Pancreas (tissue), 10 donors: ENCODE results near the gene ZNF365. TPM values are rescaled to one million over a fixed set of nuclear protein-coding genes. Genes with fewer than 3 reads are reported as not detected.

ENCODE experiments used
- ATAC-seq, 4 donors: fragments of 200-7000 bp; cut with Tn5 transposase; one replicate each; pipeline versions ENCODE4 v1.8.0 to v1.9.1; 2020; ENCODE audit warnings: mild to moderate bottlenecking in 4 of 4, moderate library complexity in 4 of 4
- DNase-seq, 6 donors: peaks; one replicate each; pipeline ENCODE4 v3.0.0-alpha.2; 2020
- FAIRE-seq: peaks from 2 replicates; lab custom pipeline; 2012; peaks lifted over from hg19 to GRCh38; lab: Jason Lieb, UNC
- H3K27ac ChIP-seq, 4 donors: fragments of 200-600 bp; sonication (generic); 1 replicate in 3 of 4; 2 replicates in 1 of 4; pipeline versions ENCODE4 v1.5.0 to v1.8.0; 2020
- H3K27me3 ChIP-seq, 4 donors: fragments of 200-600 bp; one replicate each; pipeline ENCODE4 v1.8.0; 2021
- H3K36me3 ChIP-seq, 3 donors: fragments of 200-600 bp; sonication (generic) in 1 of 3; one replicate each; pipeline versions ENCODE4 v1.5.0 to v1.8.0; 2020 to 2021
- H3K4me1 ChIP-seq, 3 donors: fragments of 200-600 bp; one replicate each; pipeline ENCODE4 v1.8.0; 2021
- H3K4me3 ChIP-seq, 4 donors: fragments of 200-600 bp; sonication (generic) in 2 of 4; one replicate each; pipeline versions ENCODE4 v1.5.0 to v1.8.0; 2020 to 2021
- H3K9me3 ChIP-seq, 4 donors: fragments of 200-600 bp; one replicate each; pipeline ENCODE4 v1.8.0; 2021
- WGBS, 2 donors: extraction: QIAGEN DNeasy Blood & Tissue Kit; methylation state at CpG; one replicate each; pipeline ENCODE4 v1.1.7; 2013; 5-methylcytosine and 5-hydroxymethylcytosine counted together
- intact Hi-C, 3 donors: fragments of 100-400 bp; cut with DNase I; formaldehyde crosslinking; loops; one replicate each; pipeline versions ENCODE4 v1.11.1 to v1.14.2; 2022
- polyA plus RNA-seq, 2 donors: library from polyadenylated mRNA; stranded (reverse); fragments of 200-250 nt; gene quantifications; one replicate each; pipeline ENCODE4 v1.2.3, GENCODE V29; 2013
- total RNA-seq, 6 donors: library from RNA; stranded (reverse); fragmentation: NEBNext Ultra II Directional in 4 of 6; extraction: Animal tissue kit (Norgen Biotek cat#: 25700) in 4 of 6; gene quantifications; one replicate each; pipeline versions ENCODE4 v1.2.1 to v1.2.4, GENCODE V29; 2021 to 2023
- TF ChIP-seq, protein P1 (sequence below), 4 donors: fragments of 200-600 bp; sonication (generic) in 3 of 4; IDR thresholded peaks; one replicate each; pipeline versions ENCODE4 v1.5.0 to v1.8.0; 2021; ENCODE audit warnings: antibody characterized with exemption in 4 of 4
- donor health status: healthy with polysubstance abuse.
- donor health status: DM: no; HTN: no; CAD: no; lungs with moderate emphysema.
- donor health status: DM: no; HTN: no; CAD: no.
- donor health status: control.
- donor health status: control.
- donor health status: Bipolar disorder and iron deficiency.
- donor health status: DM: yes; HTN: yes; CAD: no.
- donor health status: DM: no; HTN: no; CAD: no.
- donor health status: DM: no; HTN: no; CAD: no.
- donor health status: DM: yes; HTN: yes; CAD: no.

The ZNF365 gene
- total and polyA plus RNA-seq, 8 donors = 0.08 to 1.6 (median 0.34) TPM

DNA sequence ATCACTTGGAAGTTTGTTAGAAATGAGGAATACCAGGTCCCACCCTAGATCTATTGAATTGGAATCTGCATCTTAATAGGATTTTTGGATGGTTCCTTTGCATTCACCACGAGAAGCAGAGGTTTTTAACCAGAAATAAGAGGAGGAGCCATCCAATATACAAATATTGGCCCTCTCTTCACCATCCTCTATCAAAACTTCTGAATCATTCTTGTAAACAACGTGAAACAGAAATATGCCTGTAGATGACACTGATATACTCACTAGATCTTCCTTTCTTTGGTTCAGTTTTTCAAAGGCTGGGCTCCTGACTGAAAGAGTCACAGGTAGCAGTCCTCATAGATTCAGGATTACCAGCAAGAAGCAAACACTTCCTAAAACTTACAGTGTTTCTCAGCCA lies 39.5 kb downstream of the ZNF365 start:
- TF ChIP-seq, protein P1, sequence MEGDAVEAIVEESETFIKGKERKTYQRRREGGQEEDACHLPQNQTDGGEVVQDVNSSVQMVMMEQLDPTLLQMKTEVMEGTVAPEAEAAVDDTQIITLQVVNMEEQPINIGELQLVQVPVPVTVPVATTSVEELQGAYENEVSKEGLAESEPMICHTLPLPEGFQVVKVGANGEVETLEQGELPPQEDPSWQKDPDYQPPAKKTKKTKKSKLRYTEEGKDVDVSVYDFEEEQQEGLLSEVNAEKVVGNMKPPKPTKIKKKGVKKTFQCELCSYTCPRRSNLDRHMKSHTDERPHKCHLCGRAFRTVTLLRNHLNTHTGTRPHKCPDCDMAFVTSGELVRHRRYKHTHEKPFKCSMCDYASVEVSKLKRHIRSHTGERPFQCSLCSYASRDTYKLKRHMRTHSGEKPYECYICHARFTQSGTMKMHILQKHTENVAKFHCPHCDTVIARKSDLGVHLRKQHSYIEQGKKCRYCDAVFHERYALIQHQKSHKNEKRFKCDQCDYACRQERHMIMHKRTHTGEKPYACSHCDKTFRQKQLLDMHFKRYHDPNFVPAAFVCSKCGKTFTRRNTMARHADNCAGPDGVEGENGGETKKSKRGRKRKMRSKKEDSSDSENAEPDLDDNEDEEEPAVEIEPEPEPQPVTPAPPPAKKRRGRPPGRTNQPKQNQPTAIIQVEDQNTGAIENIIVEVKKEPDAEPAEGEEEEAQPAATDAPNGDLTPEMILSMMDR (IDR thresholded peaks at IDR 0.05) = no peak
- intact Hi-C loops = no loop called here
- no peak overlapping the region for H3K4me3 ChIP-seq
- no peak for ATAC-seq
- FAIRE-seq = no peak
- whole genome bisulfite sequencing, 2 donors = 33 to 42% methylated on average over 2 of the region's 2 CpGs
- no peaks in the 10 kb centered on the region for H3K4me1 ChIP-seq
- H3K27me3 ChIP-seq = no peaks in the 10 kb centered on the region
- no peak for DNase-seq
- no peaks in the 10 kb centered on the region for H3K36me3 ChIP-seq
- no peak overlapping the region for H3K27ac ChIP-seq
- no peaks in the 10 kb centered on the region for H3K9me3 ChIP-seq

DNA sequence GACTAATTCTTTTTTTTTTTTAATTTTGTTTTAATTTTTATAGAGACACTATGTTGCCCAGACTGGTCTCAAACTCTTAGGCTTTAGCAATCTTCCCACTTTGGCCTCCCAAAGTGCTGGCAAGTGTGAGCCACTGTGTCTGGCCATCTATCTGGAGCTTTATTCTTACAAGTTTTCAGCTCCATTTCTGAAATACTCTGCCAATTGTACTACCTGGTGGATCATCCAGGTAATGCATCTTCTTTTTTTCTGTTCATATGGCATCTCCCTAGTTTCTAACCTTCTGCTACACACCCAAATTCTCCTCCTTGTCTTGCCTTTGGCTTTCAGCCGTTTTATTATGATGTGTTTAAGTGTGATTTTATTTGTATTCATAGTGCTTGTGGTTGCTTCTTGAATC lies 40.2 kb downstream of the ZNF365 start:
- no peak overlapping the region for H3K4me3 ChIP-seq
- no peaks in the 10 kb centered on the region for H3K4me1 ChIP-seq
- H3K27me3 ChIP-seq = no peaks in the 10 kb centered on the region
- TF ChIP-seq, protein P1 (IDR thresholded peaks at IDR 0.05) = no peak
- H3K9me3 ChIP-seq = no peaks in the 10 kb centered on the region
- no peak for FAIRE-seq
- no peak for DNase-seq
- 0% methylated on average over 1 of the region's 1 CpG for WGBS, 2 donors
- no peaks in the 10 kb centered on the region for H3K36me3 ChIP-seq
- intact Hi-C loops = no loop called here
- H3K27ac ChIP-seq = no peak overlapping the region
- no peak for ATAC-seq

DNA sequence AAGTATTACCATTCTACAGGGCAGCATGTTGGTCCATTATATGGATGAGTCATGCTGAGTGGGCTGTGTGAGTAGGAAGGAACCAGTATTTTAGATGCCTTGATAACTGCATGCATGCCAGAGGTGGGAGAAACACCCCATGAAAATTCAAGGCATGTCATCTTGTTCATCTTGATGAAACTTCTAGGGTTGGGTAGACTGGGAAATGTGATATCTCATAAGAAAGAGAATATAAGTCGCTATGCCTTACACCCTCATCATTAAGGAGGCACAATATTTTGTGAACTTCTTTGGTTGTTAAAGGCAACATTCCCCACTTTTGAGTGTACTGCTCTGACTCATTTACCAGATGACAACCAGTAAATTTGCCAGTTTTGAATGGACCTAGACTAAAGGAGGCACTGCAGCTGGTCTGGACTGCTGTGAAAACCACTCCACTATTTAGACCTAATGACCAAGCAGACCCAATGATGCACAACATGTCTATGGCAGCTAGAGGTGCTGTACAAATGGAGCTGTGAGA lies 48.0 kb downstream of the ZNF365 start:
- TF ChIP-seq, protein P1 (IDR thresholded peaks at IDR 0.05) = no peak
- Histone ChIP-seq H3K4me1 (no peaks in the 10 kb centered on the region), H3K27me3 (no peaks in the 10 kb centered on the region), H3K9me3 (no peaks in the 10 kb centered on the region), H3K27ac (no peak overlapping the region), H3K4me3 (no peak overlapping the region), H3K36me3 (no peaks in the 10 kb centered on the region)
- intact Hi-C loops = no loop called here
- WGBS, 2 donors = 0% methylated on average over 1 of the region's 1 CpG
- ATAC-seq (no peak), FAIRE-seq (no peak), DNase-seq (no peak)

DNA sequence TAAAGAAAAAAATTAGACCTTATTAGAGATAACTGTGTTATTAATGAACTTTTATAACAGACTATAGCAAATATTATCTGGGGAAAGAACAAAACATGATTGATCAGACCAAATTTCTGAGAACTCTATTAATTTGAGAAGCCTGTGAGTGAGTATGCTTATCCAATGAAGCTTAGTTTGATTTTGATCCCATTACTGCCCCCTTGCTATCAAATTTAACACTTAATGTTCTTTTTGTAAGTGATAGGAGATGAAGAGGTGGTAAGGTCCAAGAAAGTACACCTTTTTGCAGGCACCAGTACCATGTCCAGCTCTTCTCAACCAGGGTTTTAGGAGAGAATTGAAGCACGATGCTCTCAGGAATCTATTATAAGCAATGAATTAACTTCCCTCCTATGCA lies 49.9 kb downstream of the ZNF365 start:
- intact Hi-C loops = no loop called here
- H3K4me1 ChIP-seq = no peaks in the 10 kb centered on the region
- H3K27me3 ChIP-seq = no peaks in the 10 kb centered on the region
- 64 to 82% methylated on average over 1 of the region's 1 CpG for WGBS, 2 donors
- no peak for DNase-seq
- no peak overlapping the region for H3K27ac ChIP-seq
- no peak for ATAC-seq
- H3K9me3 ChIP-seq = no peaks in the 10 kb centered on the region
- H3K36me3 ChIP-seq = no peaks in the 10 kb centered on the region
- TF ChIP-seq, protein P1 (IDR thresholded peaks at IDR 0.05) = no peak
- FAIRE-seq = no peak
- no peak overlapping the region for H3K4me3 ChIP-seq

DNA sequence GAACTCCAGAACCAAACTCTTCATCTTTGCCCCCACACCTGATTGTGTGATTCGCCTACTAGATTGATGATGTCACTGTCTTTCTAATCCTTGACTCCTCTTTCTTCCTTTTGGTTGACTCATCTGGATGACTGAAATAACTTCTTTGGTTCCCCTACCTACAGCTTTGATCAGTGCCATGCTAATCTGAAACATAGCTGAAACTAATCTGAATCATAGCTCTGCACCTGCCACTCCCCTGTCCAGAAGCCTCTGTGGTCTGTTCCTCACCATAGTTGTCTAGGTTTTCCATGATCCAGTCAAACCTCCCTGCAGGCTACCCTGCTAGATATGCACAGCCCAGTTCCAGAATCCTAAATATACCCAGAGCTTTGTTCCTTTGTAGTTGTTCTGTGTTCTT lies 51.9 kb downstream of the ZNF365 start:
- 51 to 80% methylated on average over 1 of the region's 1 CpG for WGBS, 2 donors
- Histone ChIP-seq H3K27ac (no peak overlapping the region), H3K4me3 (no peak overlapping the region), H3K36me3 (no peaks in the 10 kb centered on the region), H3K4me1 (no peaks in the 10 kb centered on the region), H3K9me3 (no peaks in the 10 kb centered on the region), H3K27me3 (no peaks in the 10 kb centered on the region)
- TF ChIP-seq, protein P1 (IDR thresholded peaks at IDR 0.05) = no peak
- intact Hi-C loops = no loop called here
- FAIRE-seq (no peak), DNase-seq (no peak), ATAC-seq (no peak)
